ENCODE measurements around the gene SNRK. TPM values are rescaled to one million over a fixed set of nuclear protein-coding genes. Genes with fewer than 3 reads are reported as not detected.

SNRK gene
- total RNA-seq, 4 donors from 2014 or later, result 41.9 to 96.0 (median 61.1) TPM

DNA sequence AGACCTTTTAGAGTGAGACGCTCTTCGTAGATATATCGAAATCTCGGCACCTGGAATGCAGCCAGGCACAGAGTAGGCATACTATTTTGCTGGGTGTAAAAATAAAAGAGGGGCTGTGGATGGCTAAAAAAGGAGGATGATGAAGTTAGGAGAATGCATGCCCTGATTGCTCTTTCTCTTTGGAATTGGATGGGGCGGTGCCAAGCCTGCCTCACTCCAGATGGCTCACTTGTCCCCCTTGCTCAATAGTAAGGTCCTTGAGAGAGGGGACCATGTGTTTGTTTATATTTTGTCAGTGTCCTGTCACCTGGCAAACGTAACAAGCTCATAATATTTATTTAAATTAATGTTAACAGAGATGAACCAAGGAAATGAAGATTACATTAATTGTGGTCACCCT is 33.0 kb downstream of the SNRK start:
- DNase-seq (ENCODE audit: low spot score), result no peak
- no peak for ATAC-seq (ENCODE audit: low FRiP score)
- TF ChIP-seq, protein P1, sequence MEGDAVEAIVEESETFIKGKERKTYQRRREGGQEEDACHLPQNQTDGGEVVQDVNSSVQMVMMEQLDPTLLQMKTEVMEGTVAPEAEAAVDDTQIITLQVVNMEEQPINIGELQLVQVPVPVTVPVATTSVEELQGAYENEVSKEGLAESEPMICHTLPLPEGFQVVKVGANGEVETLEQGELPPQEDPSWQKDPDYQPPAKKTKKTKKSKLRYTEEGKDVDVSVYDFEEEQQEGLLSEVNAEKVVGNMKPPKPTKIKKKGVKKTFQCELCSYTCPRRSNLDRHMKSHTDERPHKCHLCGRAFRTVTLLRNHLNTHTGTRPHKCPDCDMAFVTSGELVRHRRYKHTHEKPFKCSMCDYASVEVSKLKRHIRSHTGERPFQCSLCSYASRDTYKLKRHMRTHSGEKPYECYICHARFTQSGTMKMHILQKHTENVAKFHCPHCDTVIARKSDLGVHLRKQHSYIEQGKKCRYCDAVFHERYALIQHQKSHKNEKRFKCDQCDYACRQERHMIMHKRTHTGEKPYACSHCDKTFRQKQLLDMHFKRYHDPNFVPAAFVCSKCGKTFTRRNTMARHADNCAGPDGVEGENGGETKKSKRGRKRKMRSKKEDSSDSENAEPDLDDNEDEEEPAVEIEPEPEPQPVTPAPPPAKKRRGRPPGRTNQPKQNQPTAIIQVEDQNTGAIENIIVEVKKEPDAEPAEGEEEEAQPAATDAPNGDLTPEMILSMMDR (IDR thresholded peaks at IDR 0.05), result no peak

DNA sequence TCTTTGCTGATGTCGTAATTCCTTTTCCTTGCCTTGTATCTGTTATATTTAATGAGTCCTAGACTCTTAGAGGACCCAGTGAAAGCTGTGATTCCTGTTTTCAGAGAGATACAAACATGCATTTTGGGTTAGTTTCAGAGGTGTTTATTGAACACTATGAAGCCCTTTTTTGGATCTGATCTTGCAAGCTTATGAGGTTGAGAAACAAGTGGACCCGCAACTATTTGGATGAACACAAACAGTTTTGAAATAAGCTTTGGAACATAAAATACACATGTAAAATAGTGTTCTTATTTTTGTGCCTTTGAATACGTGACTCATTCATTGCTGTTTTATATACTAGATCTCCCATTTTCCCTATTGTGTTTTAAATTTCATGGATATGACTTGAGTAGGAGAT is 33.5 kb downstream of the SNRK start:
- TF ChIP-seq, protein P1 (IDR thresholded peaks at IDR 0.05), result no peak
- DNase-seq (ENCODE audit: low spot score) (no peak), ATAC-seq (ENCODE audit: low FRiP score) (no peak)

DNA sequence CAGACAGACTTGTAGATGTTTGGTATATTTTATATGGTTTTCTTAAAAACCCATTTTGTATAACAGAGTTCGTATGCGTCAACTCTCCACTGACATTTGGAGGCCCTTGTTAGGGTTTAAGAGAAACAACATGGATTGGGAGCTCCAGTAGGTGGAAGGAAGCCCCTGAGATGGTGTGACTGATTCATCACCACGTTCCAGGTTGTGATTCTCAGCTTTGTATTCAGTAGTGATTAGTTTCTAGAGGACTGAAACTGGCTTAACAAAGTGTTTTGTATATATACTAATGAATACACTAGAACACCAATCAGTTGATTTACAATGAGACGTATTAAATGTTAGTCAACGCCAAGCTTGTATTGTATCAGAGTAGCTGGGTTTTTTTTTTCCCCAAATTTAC is 33.9 kb downstream of the SNRK start:
- TF ChIP-seq, protein P1 (IDR thresholded peaks at IDR 0.05), result no peak
- ATAC-seq (ENCODE audit: low FRiP score) (no peak), DNase-seq (ENCODE audit: low spot score) (no peak)

DNA sequence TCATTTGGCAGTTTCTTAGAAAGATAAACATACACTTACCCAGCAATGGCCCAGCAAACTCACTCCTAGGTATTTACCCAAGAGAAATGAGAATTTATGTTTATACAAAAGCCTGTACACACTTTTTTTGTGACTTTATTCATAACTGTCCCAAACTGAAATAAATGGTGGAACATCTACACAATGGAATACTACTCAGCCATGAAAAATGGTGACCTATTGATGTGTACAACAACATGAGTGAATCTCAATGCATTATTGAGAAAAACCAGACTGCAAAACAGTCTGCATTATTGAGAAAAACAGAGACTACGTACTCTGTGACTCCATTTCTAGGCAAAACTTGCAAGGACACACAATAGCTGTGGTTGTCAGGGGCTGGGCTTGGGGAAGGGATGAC is 37.2 kb downstream of the SNRK start:
- ATAC-seq (ENCODE audit: low FRiP score) (no peak), DNase-seq (ENCODE audit: low spot score) (no peak)
- TF ChIP-seq, protein P1 (IDR thresholded peaks at IDR 0.05), result no peak

DNA sequence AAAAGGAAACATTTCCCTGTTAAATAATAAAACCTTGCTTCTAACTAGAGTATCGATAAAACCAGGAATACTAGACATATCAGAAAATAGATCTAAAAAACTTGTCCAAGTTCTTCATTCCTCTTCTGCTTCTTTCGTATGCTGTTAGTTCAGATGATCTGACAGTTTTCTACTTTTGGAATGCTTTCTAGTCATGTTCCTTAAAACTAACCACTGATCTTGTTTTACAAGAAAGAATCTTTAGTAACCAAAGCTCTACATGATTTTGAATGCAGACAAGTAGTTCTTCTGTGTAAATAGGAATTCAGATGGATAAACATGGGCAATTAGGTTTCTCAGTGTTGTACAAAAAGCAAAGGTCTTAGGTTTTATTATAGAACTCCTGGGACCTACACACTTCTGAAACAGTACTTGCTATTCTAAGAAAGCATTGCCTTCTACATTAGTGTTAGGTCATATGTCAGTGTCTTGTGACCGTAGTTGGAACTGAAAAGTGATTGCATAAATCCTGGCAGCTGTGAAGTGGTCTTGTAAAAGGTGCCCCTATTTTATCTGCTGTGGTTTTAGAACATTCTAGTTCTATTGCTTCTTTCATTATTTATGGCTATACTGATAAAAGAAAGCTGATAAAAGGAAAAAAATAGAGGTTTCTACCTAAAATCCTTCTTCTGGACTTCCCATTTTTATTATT is 40.7 kb downstream of the SNRK start:
- ATAC-seq (ENCODE audit: low FRiP score), result peak; percentile 48
- TF ChIP-seq, protein P1 (IDR thresholded peaks at IDR 0.05), result no peak
- no peak for DNase-seq (ENCODE audit: low spot score)

DNA sequence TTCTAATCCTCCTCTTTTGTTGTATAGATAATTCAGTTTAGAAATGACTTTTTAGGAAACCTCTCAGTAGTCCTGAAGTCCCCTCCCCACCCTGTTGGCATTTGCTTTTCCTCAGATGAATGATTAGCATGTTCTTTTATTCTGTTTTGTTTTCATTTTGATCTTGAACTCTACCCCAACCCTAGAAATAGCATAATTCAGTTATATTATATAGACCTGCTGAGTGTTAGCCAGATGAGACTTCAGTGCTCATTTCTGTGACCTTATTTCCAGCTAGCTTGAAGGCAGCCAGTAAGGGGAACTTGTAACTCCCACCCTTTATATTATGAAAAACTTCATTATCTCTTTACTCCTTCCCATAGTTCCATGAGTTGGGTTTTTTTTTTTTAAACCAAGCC is 41.2 kb downstream of the SNRK start:
- no peak for ATAC-seq (ENCODE audit: low FRiP score)
- TF ChIP-seq, protein P1 (IDR thresholded peaks at IDR 0.05), result no peak

DNA sequence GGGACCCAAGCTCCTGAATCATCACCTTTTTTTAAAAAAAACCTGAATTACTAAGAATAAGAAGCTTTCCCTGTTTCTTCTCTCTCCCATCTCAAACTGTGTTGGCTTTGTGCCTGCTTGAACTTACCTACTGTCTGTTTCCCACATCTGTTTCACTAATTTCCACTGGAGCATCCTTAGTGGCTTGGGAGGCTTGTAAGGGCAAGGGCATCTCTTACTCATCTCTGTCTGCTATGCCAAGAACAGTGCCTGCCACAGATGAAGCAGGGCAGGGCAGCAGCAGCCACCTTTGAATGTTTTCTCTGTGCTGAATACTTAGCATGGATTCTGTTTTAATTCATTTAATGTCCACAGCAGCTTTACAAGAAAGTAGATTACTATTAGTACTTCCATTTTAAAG is 42.3 kb downstream of the SNRK start:
- DNase-seq (ENCODE audit: low spot score) (no peak), ATAC-seq (ENCODE audit: low FRiP score) (no peak)
- TF ChIP-seq, protein P1 (IDR thresholded peaks at IDR 0.05), result no peak

More for the DNA sequence above, 41.2 kb downstream of the SNRK start:
- DNase-seq (ENCODE audit: low spot score), result no peak

All from omental fat pad (tissue), 4 donors.